Measurements from ENCODE around the gene CRYGA. TPM values are rescaled to one million over a fixed set of nuclear protein-coding genes. Genes with fewer than 3 reads are reported as not detected.
"Not testable (repeated sequence)": the region's sequence is repeated elsewhere in the genome, so short reads cannot be mapped to it uniquely, and the experiment has no call there.

CRYGA gene
- total RNA-seq, 2 experiments from 2014 or later, result not detected

DNA sequence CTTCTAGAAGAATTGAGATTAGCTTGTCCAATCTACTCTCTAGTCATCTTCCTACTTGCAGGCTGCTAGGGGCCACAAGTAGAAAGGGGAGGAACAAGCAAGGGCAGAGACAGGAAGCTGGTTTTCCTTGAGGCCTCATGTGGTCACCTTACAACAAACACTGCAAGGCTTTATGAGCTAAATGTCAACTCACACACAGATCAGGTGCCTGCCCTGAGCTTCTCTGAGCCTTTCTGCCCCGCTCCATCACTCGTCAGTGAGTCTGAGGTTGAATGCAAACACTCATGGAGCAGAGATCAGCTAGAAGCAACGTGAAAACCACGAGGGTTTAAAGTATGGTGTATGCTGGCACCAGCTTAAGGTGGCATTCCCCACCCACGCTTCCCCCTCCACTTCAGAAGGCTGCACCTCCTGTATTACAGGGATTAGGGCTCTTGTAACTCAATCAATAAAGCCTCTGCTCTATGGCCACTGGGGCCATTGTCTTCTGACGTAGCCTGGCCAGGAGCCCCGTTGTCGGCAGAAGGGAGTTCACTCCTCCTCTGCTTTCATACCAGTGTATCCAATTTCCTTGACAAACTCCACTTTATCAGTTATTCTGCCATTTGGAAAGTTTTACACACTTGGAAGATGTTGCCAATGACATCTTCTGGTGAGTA is 28.3 kb downstream of the CRYGA start:
- peaks cover 2% of the 10 kb centered on the region for H3K27me3 Mint-ChIP-seq
- peaks cover 5% of the 10 kb centered on the region for H3K4me1 Mint-ChIP-seq (ENCODE audit: low read depth)
- POLR2A ChIA-PET, result no interaction called here
- no peak overlapping the region for H3K27ac Mint-ChIP-seq
- intact Hi-C loops (cut with micrococcal nuclease), result no loop called here
- H3K4me3 Mint-ChIP-seq, result no peak overlapping the region
- CTCF ChIA-PET, result no interaction called here
- H3K9me3 Mint-ChIP-seq, result peaks cover 2% of the 10 kb centered on the region
- no peaks in the 10 kb centered on the region for H3K36me3 Mint-ChIP-seq
- peak; percentile 16 for DNase-seq

DNA sequence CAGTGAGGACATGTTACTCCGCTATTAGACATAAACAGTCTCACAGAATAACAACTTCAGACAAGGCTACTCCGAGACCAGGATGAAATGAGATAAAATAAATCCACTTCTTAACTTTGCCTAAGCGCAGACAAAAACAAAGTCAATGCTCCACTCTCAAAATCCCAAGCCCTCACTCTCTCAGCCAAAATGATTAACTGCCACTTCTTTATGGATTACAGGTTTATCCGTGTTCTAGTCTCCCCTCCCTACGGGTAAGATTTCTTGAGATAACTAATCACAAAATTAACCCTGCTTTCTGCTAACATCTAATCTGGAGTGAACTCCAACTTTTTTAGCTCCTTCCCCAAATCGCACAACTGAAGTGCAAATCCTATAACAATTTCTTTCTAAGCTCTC is 32.7 kb downstream of the CRYGA start:
- Mint-ChIP-seq H3K27me3 (peaks cover 7% of the 10 kb centered on the region), H3K9me3 (no peaks in the 10 kb centered on the region), H3K27ac (no peak overlapping the region), H3K4me1 (ENCODE audit: low read depth) (peaks cover 5% of the 10 kb centered on the region), H3K4me3 (no peak overlapping the region), H3K36me3 (no peaks in the 10 kb centered on the region)
- POLR2A ChIA-PET, result no interaction called here
- DNase-seq, result no peak
- intact Hi-C loops (cut with micrococcal nuclease), result no loop called here
- CTCF ChIA-PET, result no interaction called here

DNA sequence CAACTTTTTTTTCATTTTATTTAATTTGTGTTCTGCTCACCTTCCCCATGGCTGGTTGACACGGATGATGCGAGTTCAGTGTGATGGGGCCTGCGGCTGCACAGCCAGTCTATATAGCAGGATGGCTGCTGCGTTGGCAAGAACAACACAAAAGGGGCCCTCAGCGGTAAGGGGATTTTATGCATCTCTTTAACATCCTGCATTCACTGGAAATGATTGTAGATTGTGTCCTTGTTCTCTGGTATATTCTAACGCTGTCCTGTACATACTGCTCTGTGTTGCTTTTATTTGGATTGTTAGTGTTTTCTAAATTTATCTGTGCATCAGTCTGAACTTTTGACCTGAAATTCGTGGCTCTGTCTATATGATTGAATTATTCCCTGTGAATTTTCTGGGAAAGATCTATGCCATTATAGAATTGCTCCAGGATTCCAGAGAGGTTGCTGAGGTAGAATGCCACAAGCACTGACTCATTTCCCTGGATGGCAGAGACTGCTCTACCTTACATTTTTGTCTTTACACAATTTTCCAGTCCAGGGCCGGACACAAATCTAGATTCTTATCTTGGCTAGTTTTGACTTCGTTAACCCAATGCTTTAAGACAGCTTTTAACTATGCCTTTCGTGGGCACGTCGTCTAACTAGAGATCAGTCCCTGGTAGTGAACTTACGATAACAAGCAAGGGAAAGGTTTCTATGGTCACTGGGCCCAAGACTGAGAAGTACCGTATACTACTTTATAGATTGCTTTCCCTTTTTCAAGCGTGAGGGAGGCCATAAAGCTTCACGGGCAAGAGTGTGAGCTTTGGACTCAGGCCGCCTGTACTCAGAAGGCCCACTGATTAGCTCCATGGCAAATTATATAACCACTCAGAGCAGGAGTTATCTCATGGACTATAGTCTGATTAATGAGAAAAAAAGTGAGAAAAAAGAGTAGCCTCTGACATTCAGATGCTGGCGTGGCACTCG is 33.4 kb downstream of the CRYGA start, which contains the start of gene CRYGC:
Gene CRYGC, minus strand, starts transcription at position 85 of the 968 bp plus-strand sequence. Its CDS starts 36 bp downstream, at position 49.
- peaks cover 13% of the 10 kb centered on the region for H3K27me3 Mint-ChIP-seq
- no peak for DNase-seq
- no peak within 1 kb of the TSS for H3K27ac Mint-ChIP-seq
- ChIA-PET POLR2A (no interaction called here), CTCF (no interaction called here)
- intact Hi-C loops (cut with micrococcal nuclease), result no loop called here
- H3K36me3 Mint-ChIP-seq, result no peaks in the 10 kb centered on the region
- H3K9me3 Mint-ChIP-seq, result no peaks in the 10 kb centered on the region
- H3K4me3 Mint-ChIP-seq, result no peak within 1 kb of the TSS
- H3K4me1 Mint-ChIP-seq (ENCODE audit: low read depth), result peaks cover 2% of the 10 kb centered on the region

DNA sequence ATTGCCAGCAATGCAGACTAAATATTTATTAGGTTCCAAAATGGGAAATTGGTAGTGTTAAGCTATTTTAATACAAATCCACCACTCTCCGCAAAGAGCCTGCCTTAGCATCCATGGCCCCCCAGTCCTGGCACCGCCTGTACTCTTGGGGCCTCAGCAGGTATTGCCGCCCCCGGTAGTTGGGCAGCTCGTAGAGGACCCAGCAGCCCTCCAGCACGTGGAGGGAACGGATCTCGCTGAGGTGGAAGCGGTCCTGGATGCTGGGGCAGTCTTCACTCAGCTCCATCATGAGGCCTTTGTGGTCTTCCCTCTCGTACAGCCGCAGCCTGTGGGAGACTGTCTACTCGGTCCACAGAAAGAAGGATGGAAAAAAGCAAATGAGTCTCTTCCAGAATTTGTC is 35.3 kb downstream of the CRYGA start:
- Mint-ChIP-seq H3K4me1 (ENCODE audit: low read depth) (peaks cover 6% of the 10 kb centered on the region), H3K36me3 (no peaks in the 10 kb centered on the region), H3K9me3 (no peaks in the 10 kb centered on the region), H3K27me3 (peaks cover 23% of the 10 kb centered on the region), H3K27ac (no peak overlapping the region), H3K4me3 (no peak overlapping the region)
- CTCF ChIA-PET, result no interaction called here
- POLR2A ChIA-PET, result no interaction called here
- no peak for DNase-seq
- intact Hi-C loops (cut with micrococcal nuclease), result no loop called here

DNA sequence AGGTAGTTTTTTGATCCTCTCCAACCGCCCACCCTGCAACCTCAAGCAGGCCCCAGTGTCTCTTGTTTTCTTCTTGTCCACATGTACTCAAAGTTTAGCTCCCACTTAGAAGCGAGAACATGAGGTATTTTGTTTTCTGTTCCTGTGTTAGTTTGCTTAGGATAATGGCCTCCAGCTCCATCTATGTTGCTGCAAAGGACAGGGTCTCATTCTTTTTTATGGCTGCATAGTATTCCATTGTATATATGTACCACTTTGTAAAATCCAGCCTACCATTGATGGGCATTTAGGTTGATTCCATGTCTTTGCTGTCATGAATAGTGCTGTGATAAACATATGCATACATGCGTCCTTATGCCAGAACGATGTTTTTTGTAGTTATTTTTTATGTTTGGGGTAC is 36.3 kb downstream of the CRYGA start:
- peaks cover 22% of the 10 kb centered on the region for H3K27me3 Mint-ChIP-seq
- ChIA-PET CTCF (no interaction called here), POLR2A (no interaction called here)
- H3K4me3 Mint-ChIP-seq, result no peak overlapping the region
- no peak for DNase-seq
- H3K9me3 Mint-ChIP-seq, result no peaks in the 10 kb centered on the region
- intact Hi-C loops (cut with micrococcal nuclease), result no loop called here
- H3K4me1 Mint-ChIP-seq (ENCODE audit: low read depth), result peaks cover 6% of the 10 kb centered on the region
- H3K36me3 Mint-ChIP-seq, result no peaks in the 10 kb centered on the region
- no peak overlapping the region for H3K27ac Mint-ChIP-seq

DNA sequence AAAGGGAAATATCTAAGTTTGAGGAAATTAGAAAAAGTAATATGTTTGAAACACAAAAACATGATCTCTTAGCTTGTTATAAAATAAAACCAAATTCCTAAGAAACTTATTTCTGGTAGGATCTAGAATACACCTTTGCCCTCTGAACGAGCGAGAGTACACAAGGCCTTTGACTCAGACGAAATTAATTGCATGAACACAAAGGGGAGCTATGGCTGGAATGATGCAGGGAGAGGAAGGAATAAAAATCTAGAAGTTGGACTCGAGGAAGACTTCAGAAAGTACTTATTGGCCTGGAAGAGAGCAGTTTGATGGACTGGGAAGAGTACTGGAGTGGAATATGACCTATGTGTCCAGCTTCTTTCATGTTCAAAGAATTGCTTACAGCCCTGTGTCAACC is 38.1 kb downstream of the CRYGA start:
- intact Hi-C loops (cut with micrococcal nuclease), result no loop called here
- Mint-ChIP-seq H3K4me1 (ENCODE audit: low read depth) (peaks cover 6% of the 10 kb centered on the region), H3K27me3 (peaks cover 25% of the 10 kb centered on the region), H3K27ac (no peak overlapping the region), H3K36me3 (no peaks in the 10 kb centered on the region), H3K9me3 (no peaks in the 10 kb centered on the region), H3K4me3 (no peak overlapping the region)
- CTCF ChIA-PET, result no interaction called here
- POLR2A ChIA-PET, result no interaction called here
- no peak for DNase-seq

DNA sequence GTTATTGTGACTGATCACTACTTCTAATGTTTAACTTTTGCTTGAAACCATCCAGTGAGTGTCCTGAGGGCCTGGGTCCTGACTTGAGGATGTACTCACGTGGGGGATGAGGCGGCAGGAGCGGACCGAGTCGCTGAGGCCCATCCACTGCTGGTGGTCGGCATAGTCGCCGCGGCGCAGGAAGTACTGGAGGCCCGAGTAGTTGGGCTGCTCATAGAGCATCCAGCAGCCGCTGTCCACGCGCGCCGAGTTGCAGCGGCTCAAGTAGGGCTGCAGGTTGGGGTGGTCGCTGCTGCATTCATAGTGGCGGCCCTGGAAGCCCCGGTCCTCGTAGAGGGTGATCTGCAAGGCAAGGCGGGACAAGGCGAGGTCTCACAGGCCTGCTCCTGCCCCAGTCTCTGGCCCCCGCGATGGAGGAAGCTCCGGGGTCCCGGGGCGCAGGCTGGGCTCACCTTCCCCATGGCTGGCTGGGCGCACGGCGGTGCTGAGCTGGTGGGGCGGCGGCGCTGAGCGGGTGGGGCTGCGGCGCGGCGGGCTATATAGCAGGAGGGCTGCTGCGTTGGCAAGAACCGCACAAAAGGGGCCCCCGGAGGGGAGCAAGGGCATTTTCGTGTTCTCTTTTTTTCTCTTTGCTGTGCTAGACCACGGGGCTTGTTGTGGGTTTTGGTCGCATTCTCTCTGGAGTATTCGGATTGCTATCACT is 39.2 kb downstream of the CRYGA start, which contains the start of gene CRYGD:
Gene CRYGD, minus strand, starts transcription at position 512 of the 703 bp plus-strand sequence. Its CDS starts 51 bp downstream, at position 461.
- H3K27me3 Mint-ChIP-seq, result peaks cover 25% of the 10 kb centered on the region
- DNase-seq; H3K36me3 Mint-ChIP-seq; H3K4me1 Mint-ChIP-seq (ENCODE audit: low read depth); intact Hi-C loops (cut with micrococcal nuclease); H3K9me3 Mint-ChIP-seq; H3K4me3 Mint-ChIP-seq; H3K27ac Mint-ChIP-seq; POLR2A ChIA-PET; CTCF ChIA-PET: not testable (repeated sequence)

DNA sequence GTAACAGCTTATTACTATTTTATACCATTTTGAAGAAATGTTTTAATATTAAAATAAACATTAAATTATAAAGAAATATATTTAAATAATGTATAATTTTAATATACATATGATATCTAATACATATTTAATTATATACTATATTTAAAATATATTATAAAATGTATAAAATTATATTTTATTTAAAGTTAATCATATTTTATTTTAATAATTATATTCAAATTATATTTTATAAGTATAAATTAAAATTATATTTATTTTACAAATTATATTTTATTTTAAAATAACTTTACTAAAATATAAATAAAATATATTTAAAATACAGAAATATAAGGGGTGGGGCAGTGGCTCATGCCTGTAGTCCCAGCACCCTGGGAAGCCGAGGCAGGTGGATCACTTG is 41.1 kb downstream of the CRYGA start:
- Mint-ChIP-seq H3K4me3 (no peak overlapping the region), H3K4me1 (ENCODE audit: low read depth) (peaks cover 6% of the 10 kb centered on the region), H3K27me3 (peaks cover 22% of the 10 kb centered on the region), H3K27ac (no peak overlapping the region), H3K9me3 (no peaks in the 10 kb centered on the region), H3K36me3 (no peaks in the 10 kb centered on the region)
- DNase-seq, result no peak
- ChIA-PET CTCF (no interaction called here), POLR2A (no interaction called here)
- intact Hi-C loops (cut with micrococcal nuclease), result no loop called here

DNA sequence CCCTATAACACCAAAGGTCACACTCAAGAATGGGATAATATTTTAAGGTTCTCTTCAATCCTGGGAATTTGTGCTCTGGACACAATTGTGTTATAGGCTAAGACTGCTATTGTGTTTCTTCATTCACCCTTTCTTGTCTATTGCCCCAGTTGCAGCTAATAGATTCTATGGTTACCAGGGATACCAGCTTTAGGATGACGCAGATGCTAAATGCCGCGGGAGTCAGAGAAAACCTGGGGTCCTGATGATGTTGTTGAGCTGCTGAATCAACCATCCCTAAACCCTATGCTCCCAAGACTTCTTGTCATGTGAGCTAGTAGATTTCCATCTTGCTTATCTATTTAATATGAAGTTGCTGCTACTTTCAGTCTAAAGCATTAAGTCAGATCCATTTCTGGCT is 44.5 kb downstream of the CRYGA start:
- POLR2A ChIA-PET, result no interaction called here
- CTCF ChIA-PET, result no interaction called here
- intact Hi-C loops (cut with micrococcal nuclease), result no loop called here
- H3K4me1 Mint-ChIP-seq (ENCODE audit: low read depth), result peaks cover 1% of the 10 kb centered on the region
- peaks cover 6% of the 10 kb centered on the region for H3K27me3 Mint-ChIP-seq
- H3K27ac Mint-ChIP-seq, result no peak overlapping the region
- H3K36me3 Mint-ChIP-seq, result no peaks in the 10 kb centered on the region
- DNase-seq, result no peak
- no peak overlapping the region for H3K4me3 Mint-ChIP-seq
- no peaks in the 10 kb centered on the region for H3K9me3 Mint-ChIP-seq

DNA sequence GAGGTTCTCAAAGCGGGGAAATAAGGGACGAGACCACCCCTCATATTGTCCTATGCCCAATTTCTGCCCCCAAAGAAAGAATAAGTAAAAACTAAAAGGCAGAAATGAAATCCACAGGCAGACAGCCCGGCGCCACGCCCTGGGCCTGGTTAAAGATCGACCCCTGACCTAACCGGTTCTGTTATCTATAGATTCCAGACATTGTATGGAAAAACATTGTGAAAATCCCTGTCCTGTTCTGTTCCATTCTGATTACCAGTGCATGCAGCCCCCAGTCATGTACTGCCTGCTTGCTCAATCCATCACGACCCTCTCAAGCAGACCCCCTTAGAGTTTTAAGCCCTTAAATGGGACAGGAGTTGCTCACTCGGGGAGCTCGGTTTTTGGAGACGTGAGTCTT is 46.0 kb downstream of the CRYGA start:
- H3K4me3 Mint-ChIP-seq; H3K27me3 Mint-ChIP-seq; H3K4me1 Mint-ChIP-seq (ENCODE audit: low read depth); intact Hi-C loops (cut with micrococcal nuclease); DNase-seq; CTCF ChIA-PET; H3K27ac Mint-ChIP-seq; H3K9me3 Mint-ChIP-seq; POLR2A ChIA-PET; H3K36me3 Mint-ChIP-seq: not testable (repeated sequence)

DNA sequence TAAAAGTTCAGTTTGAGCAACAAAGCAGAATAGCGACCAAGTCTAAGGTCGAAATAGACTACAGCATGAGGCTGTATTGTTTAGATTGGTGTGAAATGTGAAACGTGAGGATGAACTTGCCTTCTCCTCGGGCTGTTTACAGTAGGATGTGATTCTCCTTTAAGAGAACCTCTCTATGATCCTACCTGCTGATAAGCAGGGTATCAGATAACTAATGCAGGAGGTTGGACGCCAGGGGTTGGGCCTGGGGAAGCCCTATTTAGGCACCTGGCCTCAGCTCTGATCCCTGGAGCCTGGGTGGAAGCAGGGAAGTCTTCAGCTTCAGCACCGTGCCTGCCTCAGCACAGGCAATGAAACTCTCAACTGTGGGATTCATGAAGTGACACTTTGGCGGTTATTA is 50.4 kb downstream of the CRYGA start:
- CTCF ChIA-PET, result no interaction called here
- no peak for DNase-seq
- H3K9me3 Mint-ChIP-seq, result no peaks in the 10 kb centered on the region
- H3K4me3 Mint-ChIP-seq, result no peak overlapping the region
- H3K36me3 Mint-ChIP-seq, result no peaks in the 10 kb centered on the region
- intact Hi-C loops (cut with micrococcal nuclease), result no loop called here
- POLR2A ChIA-PET, result no interaction called here
- no peak overlapping the region for H3K27ac Mint-ChIP-seq
- H3K27me3 Mint-ChIP-seq, result peaks cover 8% of the 10 kb centered on the region
- H3K4me1 Mint-ChIP-seq (ENCODE audit: low read depth), result no peaks in the 10 kb centered on the region

DNA sequence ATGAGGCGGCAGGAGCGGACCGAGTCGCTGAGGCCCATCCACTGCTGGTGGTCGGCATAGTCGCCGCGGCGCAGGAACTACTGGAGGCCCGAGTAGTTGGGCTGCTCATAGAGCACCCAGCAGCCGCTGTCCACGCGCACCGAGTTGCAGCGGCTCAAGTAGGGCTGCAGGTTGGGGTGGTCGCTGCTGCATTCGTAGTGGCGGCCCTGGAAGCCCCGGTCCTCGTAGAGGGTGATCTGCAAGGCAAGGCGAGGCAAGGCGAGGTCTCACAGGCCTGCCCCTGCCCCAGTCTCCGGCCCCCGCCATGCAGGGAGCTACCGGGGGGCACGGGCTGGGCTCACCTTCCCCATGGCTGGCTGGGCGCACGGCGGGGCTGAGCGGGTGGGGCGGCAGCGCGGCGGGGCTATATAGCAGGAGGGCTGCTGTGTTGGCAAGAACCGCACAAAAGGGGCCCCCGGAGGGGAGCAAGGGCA is 51.1 kb downstream of the CRYGA start:
- H3K36me3 Mint-ChIP-seq; H3K9me3 Mint-ChIP-seq; CTCF ChIA-PET; POLR2A ChIA-PET; DNase-seq; H3K27ac Mint-ChIP-seq; intact Hi-C loops (cut with micrococcal nuclease); H3K4me3 Mint-ChIP-seq; H3K4me1 Mint-ChIP-seq (ENCODE audit: low read depth); H3K27me3 Mint-ChIP-seq: not testable (repeated sequence)
